ENCODE data around the gene ABCC4.

The ABCC4 gene

DNA sequence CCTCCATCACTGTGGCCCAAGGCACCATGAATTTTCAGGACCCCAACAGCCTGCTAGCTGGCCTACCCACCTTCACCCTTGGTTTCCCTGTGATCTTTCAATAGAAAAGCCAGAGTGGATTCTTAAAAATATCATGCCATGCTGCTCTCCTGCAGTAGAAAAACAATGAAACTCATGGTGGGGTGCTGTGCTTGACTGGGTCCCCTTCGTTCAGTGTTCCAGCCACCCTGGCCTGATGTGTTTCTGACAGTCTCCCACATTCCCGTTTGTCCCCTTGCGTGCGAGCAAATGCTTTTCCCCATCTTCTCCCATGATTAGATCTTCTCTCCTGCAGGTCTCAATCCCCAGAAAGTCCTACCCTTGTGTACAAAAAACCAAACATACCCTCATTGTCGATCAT is 43.2 kb downstream of the ABCC4 start:
- no peak for DNase-seq (ENCODE audit: low read depth in 2 of 2)

DNA sequence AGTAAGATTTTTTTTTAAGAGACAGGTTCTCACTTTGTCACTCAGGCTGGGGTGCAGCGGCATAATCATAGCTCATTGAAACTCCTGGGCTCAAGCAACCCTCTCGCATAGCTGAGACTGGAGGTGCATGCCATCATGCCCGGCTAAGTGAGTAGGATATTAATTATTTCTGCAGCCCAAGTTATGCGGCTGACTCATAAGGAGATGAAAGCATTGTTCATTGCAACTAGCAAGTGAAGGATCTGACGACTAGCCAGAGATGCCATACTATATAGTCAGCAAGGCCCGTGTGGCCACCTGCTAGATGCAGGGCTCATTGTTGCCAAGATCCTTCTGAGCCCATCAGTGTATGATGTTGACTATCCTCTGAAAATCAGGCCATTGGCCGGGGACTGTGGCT is 45.2 kb downstream of the ABCC4 start:
- no peak for DNase-seq (ENCODE audit: low read depth in 2 of 2)

DNA sequence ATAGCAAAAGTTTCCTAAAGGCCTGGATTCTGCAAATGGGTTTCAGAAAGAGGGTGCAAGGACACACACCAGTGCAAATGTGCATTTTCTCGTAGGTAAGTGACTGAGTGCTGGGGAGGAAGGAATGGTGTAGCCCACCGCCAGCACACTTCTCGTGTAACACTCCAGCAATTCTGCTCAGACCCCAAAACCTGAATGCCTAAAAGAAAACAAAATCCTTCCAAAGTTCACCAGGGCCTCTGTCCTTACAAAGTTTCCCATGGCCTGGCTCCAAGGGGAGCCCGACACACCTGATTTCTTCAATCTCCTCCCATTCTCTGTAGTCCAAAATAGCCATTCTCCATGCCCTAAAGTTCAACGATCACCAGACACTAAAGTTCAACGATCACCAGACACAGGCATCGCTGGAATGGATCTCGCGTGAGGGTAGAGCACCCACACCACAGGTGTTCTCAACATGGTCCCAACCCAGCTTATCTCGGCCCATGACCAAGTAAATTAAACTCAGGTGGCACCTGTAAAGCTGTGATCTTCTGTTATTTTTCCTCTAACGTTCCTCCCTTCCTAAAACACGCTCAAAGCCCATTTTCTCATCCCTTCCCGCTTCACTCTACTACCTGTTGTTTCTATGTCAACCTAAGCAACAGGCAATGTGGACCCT is 46.0 kb downstream of the ABCC4 start:
- DNase-seq (ENCODE audit: low read depth in 2 of 2): no peak

DNA sequence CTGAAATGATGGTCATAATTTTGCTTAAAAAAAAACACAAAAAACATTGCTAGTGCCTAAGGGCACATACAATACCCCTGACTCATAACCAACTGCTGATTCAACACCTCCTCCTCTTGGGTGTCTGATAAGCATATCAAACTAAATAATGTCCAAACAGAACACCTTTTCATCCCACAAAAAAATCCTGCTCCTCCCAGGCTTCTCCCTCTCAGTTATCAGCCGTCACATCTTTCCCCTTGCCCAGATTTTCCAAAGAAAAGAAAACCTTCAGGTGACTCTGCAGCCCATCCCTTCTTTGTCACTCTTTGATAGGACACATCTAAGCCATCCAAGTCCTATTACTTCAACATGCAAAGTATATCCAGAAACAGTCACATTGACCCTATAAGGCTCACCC is 46.9 kb downstream of the ABCC4 start:
- DNase-seq (ENCODE audit: low read depth in 2 of 2): no peak

DNA sequence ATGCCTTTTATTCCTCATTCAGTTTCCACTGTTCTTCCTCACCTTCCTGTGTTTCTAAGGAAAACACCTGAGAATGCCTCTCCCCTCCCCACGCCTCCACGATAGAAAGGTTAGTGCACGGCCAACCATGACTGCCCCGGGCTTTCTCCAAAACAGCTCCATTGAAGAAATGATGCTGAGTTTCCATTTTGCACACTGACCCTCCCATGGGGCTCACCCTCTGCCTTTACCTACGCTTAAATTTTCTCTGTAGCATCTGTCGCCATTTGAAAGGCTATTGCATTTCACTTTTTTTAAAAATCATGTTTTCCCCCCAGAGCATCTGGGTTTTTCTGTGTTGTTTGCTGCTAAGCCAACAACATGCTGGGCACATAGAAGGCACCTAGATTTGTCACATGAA is 48.2 kb downstream of the ABCC4 start:
- no peak for DNase-seq (ENCODE audit: low read depth in 2 of 2)

DNA sequence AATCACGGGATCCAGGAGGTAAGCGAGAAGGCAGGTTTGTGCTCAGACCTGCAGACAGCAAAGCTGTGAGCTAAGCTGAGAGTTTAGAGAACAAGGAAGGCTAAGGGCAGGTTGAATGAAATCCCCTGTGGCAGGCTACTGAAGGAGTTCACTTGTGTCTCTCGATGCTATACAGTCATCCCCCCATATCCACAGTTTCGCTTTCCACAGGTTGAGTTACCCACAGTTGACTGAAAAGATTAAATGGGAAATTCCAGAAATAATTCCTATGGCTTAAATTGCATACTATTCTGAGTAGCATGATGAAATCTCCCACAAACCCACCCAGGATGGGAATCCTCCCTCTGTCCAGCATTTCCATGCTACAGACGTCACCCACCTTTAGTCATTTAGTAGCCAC is 49.6 kb downstream of the ABCC4 start:
- DNase-seq (ENCODE audit: low read depth in 2 of 2): no peak

GRCh38 chr13:95250961-95251360 is 50.3 kb downstream of the ABCC4 start:
- DNase-seq (ENCODE audit: low read depth in 2 of 2): no peak

GRCh38 chr13:95248953-95249352 is 52.3 kb downstream of the ABCC4 start:
- DNase-seq (ENCODE audit: low read depth in 2 of 2): no peak

GRCh38 chr13:95247852-95248251 is 53.4 kb downstream of the ABCC4 start:
- DNase-seq (ENCODE audit: low read depth in 2 of 2): no peak

- no peak for DNase-seq (ENCODE audit: low read depth in 2 of 2)
These were observed 54.1 kb downstream of the ABCC4 start for GRCh38 chr13:95247171-95247570.

DNA sequence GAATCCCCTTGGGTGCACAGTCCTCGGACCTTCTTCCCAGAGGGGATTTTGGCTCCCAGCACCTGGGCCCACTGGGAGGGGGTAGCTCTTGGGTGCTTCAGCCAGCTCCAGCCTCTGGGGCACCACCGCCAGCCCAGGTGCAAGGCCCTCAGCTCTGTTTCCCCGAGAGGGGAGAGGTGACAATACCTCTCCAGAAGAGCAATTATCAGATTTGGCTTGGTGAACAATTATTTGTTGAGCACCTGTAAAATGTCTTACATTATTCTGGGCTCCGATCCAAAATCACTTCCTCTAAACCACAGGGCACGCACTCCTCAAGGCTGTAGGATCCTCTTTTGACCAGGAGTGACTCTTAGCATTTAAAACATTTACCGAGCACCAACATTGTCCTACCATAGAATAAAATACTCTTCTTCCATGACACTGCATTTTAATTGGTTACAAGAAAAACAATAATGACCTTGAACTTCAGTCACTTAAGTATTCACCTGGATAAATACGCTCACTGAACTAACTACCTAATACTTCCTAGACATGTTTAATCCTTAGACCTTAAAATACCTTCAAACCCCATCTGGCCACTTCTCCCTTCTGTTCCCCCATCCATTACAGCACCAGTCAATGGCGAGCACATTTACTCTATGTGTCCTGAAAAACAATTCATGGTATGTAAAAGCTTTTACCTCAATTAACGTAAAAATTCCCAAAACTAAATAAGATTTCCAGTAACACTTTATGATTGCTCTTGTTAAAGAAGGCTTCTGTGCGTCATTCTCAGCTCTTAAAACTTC is 54.8 kb downstream of the ABCC4 start:
- DNase-seq (ENCODE audit: low read depth in 2 of 2): no peak

DNA sequence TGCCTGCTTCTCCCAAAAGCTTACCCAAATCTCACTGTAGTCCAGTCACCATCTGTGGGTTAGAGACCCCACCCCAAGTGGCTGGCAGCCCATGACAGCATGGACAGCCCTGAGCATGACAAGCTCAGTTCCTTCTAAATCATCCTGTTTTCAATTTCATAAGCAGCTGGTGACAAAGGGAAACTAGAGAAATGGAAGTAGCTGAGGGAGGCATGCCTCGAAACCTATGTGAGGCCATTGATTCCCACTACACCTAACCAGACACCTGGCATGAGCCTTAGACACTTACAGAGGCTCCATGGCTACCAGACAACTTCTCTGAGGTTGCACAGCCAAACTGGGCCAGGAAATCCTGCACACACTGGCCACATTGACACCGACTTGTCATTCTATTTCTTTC is 56.2 kb downstream of the ABCC4 start:
- no peak for DNase-seq (ENCODE audit: low read depth in 2 of 2)

GRCh38 chr13:95243207-95243606 is 58.0 kb downstream of the ABCC4 start:
- no peak for DNase-seq (ENCODE audit: low read depth in 2 of 2)

GRCh38 chr13:95241321-95241720 is 59.9 kb downstream of the ABCC4 start:
- no peak for DNase-seq (ENCODE audit: low read depth in 2 of 2)

DNA sequence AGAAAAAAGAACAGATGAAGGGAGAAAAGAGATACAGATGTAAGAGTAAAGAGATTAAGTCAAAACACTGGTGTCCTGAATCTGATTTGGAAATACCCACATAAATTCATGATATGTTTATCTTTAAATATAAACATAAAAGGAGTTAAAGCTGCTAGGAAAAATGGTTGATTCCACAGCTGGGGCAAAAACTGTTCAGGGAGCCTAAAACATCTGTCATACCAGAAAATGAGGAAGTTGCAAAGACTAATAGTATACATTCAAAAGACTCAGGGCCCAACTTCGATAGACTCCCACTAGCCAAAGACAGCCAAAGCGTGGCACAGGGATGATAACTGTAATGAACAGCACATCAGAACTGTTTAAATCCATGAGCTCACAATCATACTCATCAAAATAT is 62.0 kb downstream of the ABCC4 start:
- DNase-seq (ENCODE audit: low read depth in 2 of 2): no peak

DNA sequence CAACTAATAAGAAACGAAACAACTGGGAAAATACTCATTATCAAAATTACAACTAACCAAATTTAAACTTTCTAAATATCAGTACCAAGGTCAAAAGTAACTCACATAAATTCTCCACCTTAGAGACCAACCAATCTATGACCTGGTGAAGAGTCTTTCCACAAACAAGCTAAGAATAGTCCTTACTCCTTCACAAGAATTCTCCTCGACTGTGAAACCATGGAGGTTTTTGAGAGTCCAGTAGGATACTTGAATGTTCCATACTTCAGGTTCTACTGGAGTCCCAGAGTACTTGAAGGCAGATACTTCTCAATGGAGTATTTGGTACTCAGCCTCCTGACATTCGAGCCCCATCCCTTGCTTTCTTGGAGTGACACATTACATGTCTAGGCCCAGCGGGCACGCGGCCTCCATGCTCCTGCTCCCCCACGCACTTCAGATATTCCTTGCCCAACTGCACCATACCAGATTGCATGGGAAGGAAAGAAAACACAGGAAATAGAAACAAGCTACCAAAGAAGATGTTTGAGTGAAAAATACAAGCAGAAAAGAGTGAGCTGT is 63.9 kb downstream of the ABCC4 start:
- no peak for DNase-seq (ENCODE audit: low read depth in 2 of 2)

DNA sequence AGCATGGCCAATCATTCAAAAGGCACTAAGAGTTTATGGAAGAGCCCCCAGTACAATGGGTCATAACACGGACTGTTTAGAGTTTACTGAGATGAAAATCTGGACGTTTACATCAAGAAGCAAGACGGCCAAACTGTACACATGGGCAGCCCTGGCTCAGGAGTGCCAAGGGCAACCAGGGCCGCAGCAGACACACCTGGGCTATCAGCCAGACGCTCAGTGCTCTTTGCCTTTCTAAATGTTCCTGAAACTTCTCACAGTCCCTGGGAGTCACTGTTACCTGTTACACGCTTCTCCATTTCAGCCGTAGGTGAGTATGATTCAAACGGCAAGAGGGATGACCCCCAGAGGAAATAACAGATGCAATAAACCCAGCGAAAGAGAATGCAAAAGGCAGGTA is 64.5 kb downstream of the ABCC4 start:
- no peak for DNase-seq (ENCODE audit: low read depth in 2 of 2)

- DNase-seq (ENCODE audit: low read depth in 2 of 2): no peak
These were observed 65.3 kb downstream of the ABCC4 start for GRCh38 chr13:95235974-95236373.

DNA sequence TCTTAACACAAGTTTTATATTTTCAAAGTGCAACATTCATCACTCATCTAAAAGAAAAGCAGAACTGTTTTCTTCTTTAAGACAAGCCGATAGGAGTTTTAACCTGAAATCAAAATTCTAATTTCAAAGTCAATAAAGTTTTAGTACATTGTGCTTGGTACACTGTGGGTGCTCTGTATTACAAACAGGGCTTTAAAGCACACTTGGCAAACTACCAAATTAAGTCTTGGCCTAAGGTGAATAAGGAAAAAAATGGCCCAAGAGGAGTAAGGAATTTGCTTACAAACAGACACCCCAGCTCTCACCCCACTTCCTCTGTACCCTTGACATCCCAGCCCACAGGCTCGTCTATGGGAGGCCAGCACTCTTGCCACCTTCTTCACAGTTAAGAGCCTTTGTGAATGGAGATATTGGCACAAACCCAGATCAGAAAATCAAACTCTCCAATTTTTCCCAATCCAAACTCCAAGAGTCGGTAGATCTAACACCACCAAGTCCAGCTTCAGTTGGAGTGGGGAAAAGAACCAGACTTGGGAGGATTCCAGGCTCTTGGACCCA is 66.0 kb downstream of the ABCC4 start:
- no peak for DNase-seq (ENCODE audit: low read depth in 2 of 2)

GRCh38 chr13:95234242-95234641 is 67.0 kb downstream of the ABCC4 start:
- DNase-seq (ENCODE audit: low read depth in 2 of 2): no peak

DNA sequence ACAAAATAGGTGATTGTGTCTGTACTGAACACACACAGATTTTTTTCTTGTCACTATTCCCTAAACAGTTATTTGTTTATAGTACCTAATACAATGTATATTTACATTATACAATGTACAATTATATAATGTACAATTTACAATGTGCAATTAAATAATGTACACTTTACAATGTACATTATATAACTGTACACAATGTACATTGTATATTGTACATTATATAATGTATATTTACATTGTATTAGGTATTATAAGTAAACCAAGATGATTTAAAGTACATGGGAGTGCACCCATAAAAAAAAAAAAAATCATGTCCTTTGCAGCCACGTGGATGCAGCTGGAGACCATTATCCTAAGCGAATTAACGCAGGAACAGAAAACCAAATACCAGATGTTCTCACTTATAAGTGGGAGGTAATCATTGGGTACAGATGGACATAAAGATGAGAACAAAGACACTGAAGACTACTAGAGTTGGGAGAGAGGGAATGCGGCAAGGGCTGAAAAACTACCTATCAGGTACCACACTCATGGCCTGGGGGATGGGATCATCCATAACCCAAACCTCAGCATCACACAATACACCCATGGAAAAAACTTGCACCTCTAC is 68.1 kb downstream of the ABCC4 start:
- no peak for DNase-seq (ENCODE audit: low read depth in 2 of 2)

DNA sequence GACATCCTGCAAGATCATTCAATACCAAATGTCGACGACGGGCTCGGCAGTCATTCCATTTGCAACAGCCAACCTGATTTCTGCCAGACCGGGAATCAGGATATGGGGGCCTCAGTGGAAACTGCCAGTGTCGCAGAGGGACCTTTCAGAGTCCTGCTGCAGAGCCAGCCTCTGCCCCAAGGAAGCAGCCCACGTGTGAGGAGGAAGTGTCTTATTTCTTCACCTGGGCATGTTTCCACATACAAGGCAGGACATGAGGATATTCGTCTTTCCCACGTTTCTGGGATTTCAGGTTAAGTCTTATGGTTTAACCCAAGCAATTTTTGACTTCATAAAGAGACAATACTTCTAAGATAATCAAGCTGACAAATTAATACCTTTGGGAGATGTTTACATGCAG is 69.9 kb downstream of the ABCC4 start:
- no peak for DNase-seq (ENCODE audit: low read depth in 2 of 2)

- DNase-seq (ENCODE audit: low read depth in 2 of 2): no peak
These were observed 71.4 kb downstream of the ABCC4 start for GRCh38 chr13:95229855-95230254.

Measured in stimulated activated CD8-positive, alpha-beta memory T cell treated with anti-CD3 and anti-CD28 coated beads, Interleukin-15, amount 100 ng/mL, for 4 hours (primary cell).